Naive thymus-derived CD4-positive, alpha-beta T cell (primary cell): ENCODE measurements around the gene RBMS1. TPM values are rescaled to one million over a fixed set of nuclear protein-coding genes. Genes with fewer than 3 reads are reported as not detected.

Source experiments
- ATAC-seq: fragments of 150-1000 bp; cut with Tn5 transposase; 2 replicates; pipeline ENCODE4 v1.10.0; 2021; ENCODE audit warnings: mild to moderate bottlenecking, moderate library complexity
- CTCF ChIA-PET: fragments of 350-600 bp; sonication (Branson Sonifier 250); formaldehyde crosslinking; loops from one replicate; lab custom pipeline; 2021; ENCODE audit warnings: antibody characterized with exemption; lab: Charles Lee
- POLR2A ChIA-PET: fragments of 350-600 bp; sonication (Branson Sonifier 250); formaldehyde crosslinking; loops from one replicate; lab custom pipeline; 2021; ENCODE audit warnings: antibody characterized with exemption, inconsistent platforms; lab: Charles Lee
- DNase-seq, 9 donors: peaks; one replicate each; pipeline versions ENCODE4 v3.0.0 to v3.0.0-alpha.2; 2020 to 2022; ENCODE audit warnings: mixed read lengths in 1 of 9
- H3K27ac ChIP-seq: one replicate; pipeline ENCODE4 v1.7.0; 2013; ENCODE audit warnings: mild to moderate bottlenecking, low read depth, low read length, moderate library complexity
- H3K27me3 ChIP-seq, 2 donors: one replicate each; pipeline ENCODE4 v1.7.0; 2013; ENCODE audit warnings: low read length in 2 of 2, mild to moderate bottlenecking in 2 of 2, moderate library complexity in 2 of 2; ENCODE audit not compliant: control insufficient read depth in 2 of 2, insufficient read depth in 2 of 2
- H3K36me3 ChIP-seq, 3 experiments: 1 replicate in 2 of 3; 2 replicates in 1 of 3; pipeline ENCODE4 v1.7.0; 2013; ENCODE audit warnings: low read length in 3 of 3, mild to moderate bottlenecking in 3 of 3, moderate library complexity in 1 of 3; ENCODE audit not compliant: insufficient read depth in 3 of 3, control insufficient read depth in 2 of 3
- H3K4me1 ChIP-seq, 2 donors: one replicate each; pipeline ENCODE4 v1.7.0; 2013; ENCODE audit warnings: low read length in 2 of 2, mild to moderate bottlenecking in 2 of 2, moderate library complexity in 1 of 2; ENCODE audit not compliant: control insufficient read depth in 2 of 2, insufficient read depth in 2 of 2
- H3K4me3 ChIP-seq: 2 replicates; pipeline ENCODE4 v1.7.0; 2013; ENCODE audit warnings: mild to moderate bottlenecking, low read length
- H3K9me3 ChIP-seq, 3 experiments: 1 replicate in 2 of 3; 2 replicates in 1 of 3; pipeline ENCODE4 v1.7.0; 2013; ENCODE audit warnings: low read length in 3 of 3; ENCODE audit not compliant: control insufficient read depth in 2 of 3
- H3K27ac Mint-ChIP-seq, 9 donors: one replicate each; pipeline ENCODE4 v1.8.0; 2020 to 2022; ENCODE audit warnings: mixed read lengths in 9 of 9, mild to moderate bottlenecking in 8 of 9, moderate library complexity in 5 of 9, inconsistent platforms in 2 of 9
- H3K27me3 Mint-ChIP-seq, 5 donors: one replicate each; pipeline ENCODE4 v1.8.0; 2021 to 2022; ENCODE audit warnings: mixed read lengths in 5 of 5, mild to moderate bottlenecking in 1 of 5
- H3K36me3 Mint-ChIP-seq, 5 donors: one replicate each; pipeline ENCODE4 v1.8.0; 2020 to 2022; ENCODE audit warnings: mixed read lengths in 5 of 5, mild to moderate bottlenecking in 3 of 5, inconsistent platforms in 1 of 5
- H3K4me1 Mint-ChIP-seq, 7 donors: one replicate each; pipeline ENCODE4 v1.8.0; 2020 to 2022; ENCODE audit warnings: mixed read lengths in 7 of 7, mild to moderate bottlenecking in 3 of 7, inconsistent platforms in 1 of 7
- H3K4me3 Mint-ChIP-seq, 10 donors: one replicate each; pipeline ENCODE4 v1.8.0; 2020 to 2022; ENCODE audit warnings: mild to moderate bottlenecking in 10 of 10, mixed read lengths in 10 of 10, moderate library complexity in 6 of 10, inconsistent platforms in 2 of 10
- H3K9me3 Mint-ChIP-seq, 11 donors: one replicate each; pipeline ENCODE4 v1.8.0; 2020 to 2022; ENCODE audit warnings: mixed read lengths in 11 of 11, mild to moderate bottlenecking in 4 of 11, inconsistent platforms in 1 of 11, moderate library complexity in 1 of 11
- intact Hi-C, 2 donors: fragments of 100-400 bp; cut with micrococcal nuclease; formaldehyde crosslinking; loops; one replicate each; pipeline ENCODE4 v1.15.1; 2023
- polyA plus RNA-seq, 2 donors: library from polyadenylated mRNA; unstranded; fragments of 300-500 nt; fragmentation: Illumina TruSeq; gene quantifications; one replicate each; pipeline ENCODE4 v1.2.3, GENCODE V29; 2021
- total RNA-seq, 6 experiments: library from RNA in 5 of 6; stranded (reverse) in 5 of 6; gene quantifications; 1 replicate in 5 of 6; 2 replicates in 1 of 6; pipeline ENCODE4 v1.2.3 and lab custom pipeline; 2021 to 2026

RBMS1 gene
- total and polyA plus RNA-seq, 7 experiments from 2014 or later = 74.4 to 137 (median 119) TPM

GRCh38 chr2:160224507-160224906, 269.1 kb downstream of the RBMS1 start:
- H3K27me3 ChIP-seq = no peaks in the 10 kb centered on the region
- Mint-ChIP-seq H3K9me3 (no peaks in the 10 kb centered on the region), H3K36me3 (no peaks in the 10 kb centered on the region), H3K27ac (peak overlapping the region in 1 of 9 donors; percentile 67), H3K4me1 (peaks cover 10 to 43% (median 15%) of the 10 kb centered on the region in 7 donors), H3K27me3 (peaks cover 0 to 2% (median 0%) of the 10 kb centered on the region in 5 donors), H3K4me3 (no peak overlapping the region)
- H3K4me3 ChIP-seq = no peak overlapping the region
- no peaks in the 10 kb centered on the region for H3K9me3 ChIP-seq
- H3K36me3 ChIP-seq = no peaks in the 10 kb centered on the region
- ATAC-seq = no peak
- DNase-seq = no peak
- no peaks in the 10 kb centered on the region for H3K4me1 ChIP-seq
- intact Hi-C loops = loop anchor here in 1 of 2 donors (2.0 kb wide), 1 partner anchor 44 kb away; no protein-coding TSS in a partner anchor
- H3K27ac ChIP-seq = no peak overlapping the region
- ChIA-PET CTCF (no interaction called here), POLR2A (no interaction called here)

- Histone ChIP-seq H3K9me3 (no peaks in the 10 kb centered on the region), H3K27ac (no peak overlapping the region), H3K27me3 (no peaks in the 10 kb centered on the region), H3K4me3 (no peak overlapping the region), H3K36me3 (no peaks in the 10 kb centered on the region), H3K4me1 (no peaks in the 10 kb centered on the region)
- intact Hi-C loops = loop anchor here in 1 of 2 donors (2.0 kb wide), 1 partner anchor 45 kb away; no protein-coding TSS in a partner anchor
- peak overlapping the region in 3 of 9 donors; percentile 30 to 68 (median 67) for H3K27ac Mint-ChIP-seq
- H3K36me3 Mint-ChIP-seq = no peaks in the 10 kb centered on the region
- H3K27me3 Mint-ChIP-seq = no peaks in the 10 kb centered on the region
- CTCF ChIA-PET = no interaction called here
- peaks cover 10 to 43% (median 15%) of the 10 kb centered on the region in 7 donors for H3K4me1 Mint-ChIP-seq
- H3K4me3 Mint-ChIP-seq = peak overlapping the region in 1 of 10 donors; percentile 50
- POLR2A ChIA-PET = no interaction called here
- H3K9me3 Mint-ChIP-seq = no peaks in the 10 kb centered on the region
- no peak for ATAC-seq
- peak in 1 of 9 donors; percentile 34 for DNase-seq
Measured at GRCh38 chr2:160224060-160224459, 269.5 kb downstream of the RBMS1 start.

- no peaks in the 10 kb centered on the region for H3K27me3 Mint-ChIP-seq
- no peak for ATAC-seq
- H3K27ac Mint-ChIP-seq = peak overlapping the region in 1 of 9 donors; percentile 67
- H3K27ac ChIP-seq = no peak overlapping the region
- DNase-seq = no peak
- no peak overlapping the region for H3K4me3 ChIP-seq
- intact Hi-C loops = no loop called here
- no peaks in the 10 kb centered on the region for H3K36me3 ChIP-seq
- no peaks in the 10 kb centered on the region for H3K36me3 Mint-ChIP-seq
- no peaks in the 10 kb centered on the region for H3K4me1 ChIP-seq
- ChIA-PET POLR2A (no interaction called here), CTCF (no interaction called here)
- H3K9me3 Mint-ChIP-seq = no peaks in the 10 kb centered on the region
- peaks cover 10 to 43% (median 15%) of the 10 kb centered on the region in 7 donors for H3K4me1 Mint-ChIP-seq
- H3K4me3 Mint-ChIP-seq = peak overlapping the region in 1 of 10 donors; percentile 50
- no peaks in the 10 kb centered on the region for H3K9me3 ChIP-seq
- H3K27me3 ChIP-seq = no peaks in the 10 kb centered on the region
Measured at GRCh38 chr2:160223560-160223959, 270.0 kb downstream of the RBMS1 start.

- Mint-ChIP-seq H3K27ac (no peak overlapping the region), H3K36me3 (no peaks in the 10 kb centered on the region), H3K4me3 (no peak overlapping the region), H3K27me3 (no peaks in the 10 kb centered on the region), H3K4me1 (peaks cover 10 to 43% (median 15%) of the 10 kb centered on the region in 7 donors), H3K9me3 (no peaks in the 10 kb centered on the region)
- POLR2A ChIA-PET = no interaction called here
- Histone ChIP-seq H3K27ac (no peak overlapping the region), H3K9me3 (no peaks in the 10 kb centered on the region), H3K4me3 (no peak overlapping the region), H3K27me3 (no peaks in the 10 kb centered on the region), H3K36me3 (no peaks in the 10 kb centered on the region), H3K4me1 (no peaks in the 10 kb centered on the region)
- CTCF ChIA-PET = no interaction called here
- no peak for DNase-seq
- intact Hi-C loops = no loop called here
- no peak for ATAC-seq
Measured at GRCh38 chr2:160222546-160223283, 270.9 kb downstream of the RBMS1 start.
